Psoas muscle (tissue), 8 donors: ENCODE measurements around the gene LRP1B. TPM values are rescaled to one million over a fixed set of nuclear protein-coding genes. Genes with fewer than 3 reads are reported as not detected.

Experiments used
- ATAC-seq, 4 donors: fragments of 200-7000 bp; cut with Tn5 transposase; one replicate each; pipeline ENCODE4 v1.9.1; 2020; ENCODE audit warnings: moderate library complexity in 3 of 4, mild to moderate bottlenecking in 2 of 4
- DNase-seq, 2 donors: peaks; one replicate each; pipeline ENCODE4 v3.0.0-alpha.2; 2020
- H3K27ac ChIP-seq: fragments of 200-600 bp; one replicate; pipeline ENCODE4 v1.8.0; 2022
- H3K27me3 ChIP-seq, 3 donors: fragments of 200-600 bp in 1 of 3; one replicate each; pipeline versions ENCODE4 v1.6.1 to v1.8.0; 2013 to 2022; ENCODE audit warnings: low read length in 2 of 3, mild to moderate bottlenecking in 2 of 3, moderate library complexity in 1 of 3; ENCODE audit not compliant: insufficient read depth in 3 of 3
- H3K36me3 ChIP-seq, 2 donors: fragments of 200-600 bp in 1 of 2; one replicate each; pipeline versions ENCODE4 v1.6.1 to v1.8.0; 2013 to 2022; ENCODE audit warnings: low read depth in 1 of 2, mild to moderate bottlenecking in 1 of 2, moderate library complexity in 1 of 2; ENCODE audit not compliant: insufficient read depth in 1 of 2
- H3K4me1 ChIP-seq: fragments of 200-600 bp; one replicate; pipeline ENCODE4 v1.8.0; 2022
- H3K4me3 ChIP-seq: fragments of 200-600 bp; one replicate; pipeline ENCODE4 v1.8.0; 2022; ENCODE audit warnings: mild to moderate bottlenecking
- H3K9me3 ChIP-seq: fragments of 200-600 bp; one replicate; pipeline ENCODE4 v1.8.0; 2022
- CTCF ChIP-seq: fragments of 200-600 bp; IDR thresholded peaks from one replicate; pipeline ENCODE4 v1.8.0; 2022; ENCODE audit warnings: antibody characterized with exemption
- WGBS, 3 donors: extraction: QIAGEN DNeasy Blood & Tissue Kit; methylation state at CpG; one replicate each; pipeline versions ENCODE4 v1.1.6 to v1.1.7; 2013; 5-methylcytosine and 5-hydroxymethylcytosine counted together
- intact Hi-C, 2 donors: fragments of 100-400 bp; cut with DNase I; formaldehyde crosslinking; loops; one replicate each; pipeline versions ENCODE4 v1.11.0 to v1.14.2; 2022
- polyA plus RNA-seq, 3 donors: library from polyadenylated mRNA; stranded (reverse); fragments of 200-250 nt; gene quantifications; one replicate each; pipeline ENCODE4 v1.2.3, GENCODE V29; 2013
- total RNA-seq, 4 donors: library from RNA; stranded (reverse); fragmentation: NEBNext Ultra II Directional in 2 of 4; extraction: Animal tissue kit (Norgen Biotek cat#: 25700) in 2 of 4; gene quantifications; one replicate each; pipeline versions ENCODE4 v1.2.1 to v1.2.4, GENCODE V29; 2021 to 2023
- donor health status: healthy with polysubstance abuse.
- donor health status: DM: no; HTN: no; CAD: no; lungs with moderate emphysema.
- donor health status: Bipolar disorder and iron deficiency.
- donor health status: healthy.
- donor health status: DM: yes; HTN: yes; CAD: no.
- donor health status: DM: no; HTN: no; CAD: no.
- donor health status: DM: no; HTN: no; CAD: no.
- donor health status: DM: yes; HTN: yes; CAD: no.

The LRP1B gene
- total and polyA plus RNA-seq, 7 donors: 0.33 to 3.3 (median 0.95) TPM

DNA sequence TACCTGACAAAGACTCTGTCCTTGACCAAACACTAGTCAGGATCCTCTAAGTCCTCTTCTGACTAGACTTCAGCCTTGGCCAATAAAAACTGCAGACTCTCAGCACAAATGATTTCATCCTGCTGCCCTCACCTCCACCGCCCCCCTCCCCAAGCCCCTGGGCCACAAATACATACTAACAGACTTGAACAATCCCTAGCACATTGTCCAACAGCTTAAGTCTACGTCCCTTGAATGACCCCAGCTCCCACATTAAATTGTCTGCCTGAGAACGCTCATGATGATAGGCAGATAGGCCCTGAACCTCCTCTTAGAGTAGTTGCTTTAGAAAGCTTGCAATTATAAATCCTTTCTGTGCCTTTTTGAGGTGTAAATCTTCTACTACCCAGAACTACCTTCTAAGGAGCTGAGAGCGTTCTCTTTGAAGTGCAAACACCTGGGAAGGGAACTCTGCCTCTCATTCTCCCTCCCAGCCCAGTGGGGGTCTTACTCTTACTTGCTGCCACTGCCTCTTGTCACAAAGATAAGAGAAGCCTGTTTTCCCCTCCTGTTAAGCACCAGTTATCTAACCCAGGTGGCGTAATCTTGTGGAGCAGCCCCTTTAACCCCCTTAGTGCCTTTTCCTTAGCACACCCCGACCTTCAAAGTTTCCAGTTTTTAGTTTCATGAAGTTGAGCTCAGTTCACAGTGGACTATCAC is 1225.6 kb downstream of the LRP1B start:
- H3K4me1 ChIP-seq: no peaks in the 10 kb centered on the region
- H3K4me3 ChIP-seq: no peak overlapping the region
- 48 to 55% (median 52%) methylated on average over 6 of the region's 6 CpGs for WGBS, 3 donors
- intact Hi-C loops: no loop called here
- DNase-seq (no peak), ATAC-seq (no peak)
- no peak for TF ChIP-seq CTCF
- no peak overlapping the region for H3K27ac ChIP-seq
- H3K36me3 ChIP-seq: no peaks in the 10 kb centered on the region
- H3K9me3 ChIP-seq: no peaks in the 10 kb centered on the region
- H3K27me3 ChIP-seq: no peaks in the 10 kb centered on the region

DNA sequence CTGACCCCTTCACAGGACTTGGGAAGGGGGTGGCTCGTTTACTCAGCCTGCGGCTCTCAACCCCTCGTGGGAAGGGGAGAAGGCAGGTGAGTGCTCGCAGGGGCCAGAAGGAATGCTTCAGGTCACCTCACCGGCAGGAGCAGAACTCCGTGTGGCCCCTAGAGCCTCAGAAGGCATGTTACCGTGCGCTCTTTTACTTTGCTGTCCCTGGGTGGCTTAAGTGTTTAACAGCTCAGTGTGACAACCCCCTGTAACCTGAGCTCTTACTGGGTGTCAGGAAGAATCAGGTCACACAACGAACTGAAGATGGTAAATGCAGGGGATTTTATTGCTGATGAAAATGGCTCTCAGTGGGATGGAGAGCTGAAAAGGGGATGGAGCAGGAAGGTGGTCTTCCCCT is 1235.4 kb downstream of the LRP1B start:
- 58 to 71% (median 58%) methylated on average over 9 of the region's 9 CpGs for WGBS, 3 donors
- Histone ChIP-seq H3K9me3 (no peaks in the 10 kb centered on the region), H3K4me1 (no peaks in the 10 kb centered on the region), H3K36me3 (no peaks in the 10 kb centered on the region), H3K4me3 (no peak overlapping the region), H3K27ac (no peak overlapping the region), H3K27me3 (no peaks in the 10 kb centered on the region)
- DNase-seq (no peak), ATAC-seq (no peak)
- no peak for TF ChIP-seq CTCF
- intact Hi-C loops: no loop called here

GRCh38 chr2:140893685-140894084 is 1237.1 kb downstream of the LRP1B start:
- intact Hi-C loops: no loop called here
- WGBS, 3 donors: 78 to 86% (median 84%) methylated on average over 4 of the region's 4 CpGs
- ATAC-seq (no peak), DNase-seq (no peak)
- Histone ChIP-seq H3K9me3 (no peaks in the 10 kb centered on the region), H3K27ac (no peak overlapping the region), H3K4me3 (no peak overlapping the region), H3K36me3 (no peaks in the 10 kb centered on the region), H3K27me3 (no peaks in the 10 kb centered on the region), H3K4me1 (no peaks in the 10 kb centered on the region)
- no peak for TF ChIP-seq CTCF

DNA sequence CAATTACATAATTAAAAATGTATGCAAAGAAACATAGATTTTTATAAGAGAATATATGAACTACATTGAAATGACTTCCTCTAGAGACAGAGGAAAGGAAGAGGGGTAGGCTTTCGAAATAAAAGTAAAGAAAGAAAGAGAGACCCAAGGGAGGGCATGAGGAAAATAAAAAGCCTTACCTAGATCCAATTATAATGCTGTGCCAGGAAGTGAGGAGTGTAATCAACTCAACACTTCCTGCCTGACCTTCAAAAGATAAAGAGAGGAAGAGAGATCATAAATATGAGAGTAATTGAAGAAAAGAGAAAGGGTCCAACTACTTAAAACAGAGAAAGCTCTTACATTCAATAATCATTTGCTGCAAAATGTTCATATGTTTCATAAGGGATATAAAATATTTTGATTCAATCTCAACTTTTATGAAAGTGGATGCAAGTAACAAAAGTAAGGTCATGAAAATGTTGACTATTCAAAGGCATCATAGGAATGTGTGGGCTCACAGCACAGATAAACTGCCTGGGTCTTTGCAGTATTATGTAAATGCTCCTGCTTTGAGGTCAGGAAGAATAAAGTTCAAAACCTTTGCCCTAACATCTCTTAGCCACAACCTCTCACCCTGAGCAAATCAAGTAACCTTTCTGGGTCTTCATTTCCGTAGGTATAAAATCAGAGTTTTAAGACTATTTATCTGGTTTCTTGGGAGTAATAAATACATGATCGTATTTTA is 1237.7 kb downstream of the LRP1B start:
- Histone ChIP-seq H3K9me3 (no peaks in the 10 kb centered on the region), H3K36me3 (no peaks in the 10 kb centered on the region), H3K27ac (no peak overlapping the region), H3K27me3 (no peaks in the 10 kb centered on the region), H3K4me3 (no peak overlapping the region), H3K4me1 (no peaks in the 10 kb centered on the region)
- ATAC-seq (no peak), DNase-seq (no peak)
- intact Hi-C loops: no loop called here
- 82 to 89% (median 86%) methylated on average over 3 of the region's 3 CpGs for WGBS, 3 donors
- no peak for TF ChIP-seq CTCF
